Loucy (cell line): ENCODE data around the gene MET.

ENCODE experiments used
- EZH2phosphoT487 ChIP-seq: fragments of 200-600 bp; IDR thresholded peaks from 2 replicates; pipeline ENCODE4 v1.6.1; 2018; ENCODE audit warnings: antibody characterized with exemption, mild to moderate bottlenecking, moderate library complexity, borderline replicate concordance
- TF ChIP-seq, protein P1 (sequence below): fragments of 200-600 bp; sonication (generic); conservative IDR thresholded peaks from 2 replicates; pipeline ENCODE4 v1.5.1; 2014; ENCODE audit warnings: mild to moderate bottlenecking, antibody characterized with exemption, low read length

DNA sequence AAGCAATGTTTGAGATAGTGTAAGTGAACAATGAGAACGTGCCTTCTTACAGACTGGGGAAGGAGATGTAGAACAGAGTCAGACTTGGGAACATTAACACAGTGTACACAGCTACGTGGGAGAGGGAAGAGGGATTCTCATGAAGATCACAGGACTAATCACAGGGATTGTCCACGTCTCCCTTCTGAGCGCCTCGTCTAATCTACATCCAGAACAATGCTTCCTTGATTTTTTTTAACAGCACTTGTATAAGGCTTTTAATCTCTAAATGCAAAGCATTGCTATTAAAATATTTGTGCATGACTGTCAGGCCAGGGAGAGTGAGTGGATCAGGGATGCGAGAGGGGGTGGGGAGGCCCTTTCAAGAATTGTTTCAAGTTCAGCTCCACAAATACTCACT is 62.7 kb downstream of the MET start:
- TF ChIP-seq, protein P1, sequence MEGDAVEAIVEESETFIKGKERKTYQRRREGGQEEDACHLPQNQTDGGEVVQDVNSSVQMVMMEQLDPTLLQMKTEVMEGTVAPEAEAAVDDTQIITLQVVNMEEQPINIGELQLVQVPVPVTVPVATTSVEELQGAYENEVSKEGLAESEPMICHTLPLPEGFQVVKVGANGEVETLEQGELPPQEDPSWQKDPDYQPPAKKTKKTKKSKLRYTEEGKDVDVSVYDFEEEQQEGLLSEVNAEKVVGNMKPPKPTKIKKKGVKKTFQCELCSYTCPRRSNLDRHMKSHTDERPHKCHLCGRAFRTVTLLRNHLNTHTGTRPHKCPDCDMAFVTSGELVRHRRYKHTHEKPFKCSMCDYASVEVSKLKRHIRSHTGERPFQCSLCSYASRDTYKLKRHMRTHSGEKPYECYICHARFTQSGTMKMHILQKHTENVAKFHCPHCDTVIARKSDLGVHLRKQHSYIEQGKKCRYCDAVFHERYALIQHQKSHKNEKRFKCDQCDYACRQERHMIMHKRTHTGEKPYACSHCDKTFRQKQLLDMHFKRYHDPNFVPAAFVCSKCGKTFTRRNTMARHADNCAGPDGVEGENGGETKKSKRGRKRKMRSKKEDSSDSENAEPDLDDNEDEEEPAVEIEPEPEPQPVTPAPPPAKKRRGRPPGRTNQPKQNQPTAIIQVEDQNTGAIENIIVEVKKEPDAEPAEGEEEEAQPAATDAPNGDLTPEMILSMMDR = no peak
- no peak for TF ChIP-seq EZH2phosphoT487
